WERI-Rb-1 (cell line): ENCODE results near the gene COL5A2.

ENCODE experiments used
- DNase-seq: peaks from one replicate; pipeline ENCODE4 v3.0.0-alpha.2; 2020
- H3K27ac ChIP-seq: fragments of 250-450 bp; sonication (Bioruptor Pico); 2 replicates; pipeline ENCODE4 v1.5.1; 2020; ENCODE audit warnings: mild to moderate bottlenecking, moderate library complexity
- H3K27me3 ChIP-seq: fragments of 250-450 bp; sonication (Bioruptor Pico); 2 replicates; pipeline ENCODE4 v1.5.1; 2021; ENCODE audit warnings: mild to moderate bottlenecking, low read depth, moderate library complexity; ENCODE audit not compliant: insufficient read depth, severe bottlenecking
- H3K36me3 ChIP-seq: fragments of 250-450 bp; sonication (Bioruptor Pico); 2 replicates; pipeline ENCODE4 v1.5.1; 2020; ENCODE audit warnings: mild to moderate bottlenecking, moderate library complexity
- H3K4me3 ChIP-seq: 2 replicates; pipeline ENCODE4 v1.5.1; 2011; ENCODE audit warnings: low read depth, mild to moderate bottlenecking, control low read depth, low read length
- H3K9me3 ChIP-seq: fragments of 250-450 bp; sonication (Bioruptor Pico); 2 replicates; pipeline ENCODE4 v1.5.1; 2021; ENCODE audit warnings: mild to moderate bottlenecking, moderate library complexity; ENCODE audit not compliant: severe bottlenecking
- TF ChIP-seq, protein P1 (sequence below): IDR thresholded peaks from 2 replicates; pipeline ENCODE4 v1.5.1; 2011; ENCODE audit warnings: low read depth, mild to moderate bottlenecking, control low read depth, inconsistent platforms, low read length

COL5A2 gene

DNA sequence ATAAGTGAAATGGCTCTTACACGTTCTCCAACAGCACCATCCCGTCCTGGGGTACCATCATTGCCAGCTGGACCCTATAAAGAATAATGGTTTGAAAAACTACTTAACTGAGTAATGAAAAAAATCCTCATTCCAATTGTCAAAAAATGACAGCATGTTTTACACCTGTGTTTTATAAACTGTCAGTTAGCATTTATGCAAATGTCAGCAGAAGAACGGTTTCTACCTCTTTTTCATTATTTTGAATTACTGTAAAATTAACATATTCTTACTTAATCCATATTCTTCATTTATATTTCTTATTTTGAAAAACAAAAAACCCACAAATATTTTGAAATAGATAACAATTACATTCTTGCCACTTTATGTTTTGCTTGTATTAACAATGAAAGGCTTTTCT, 131.4 kb downstream of the COL5A2 start:
- Histone ChIP-seq H3K36me3 (no peaks in the 10 kb centered on the region), H3K27me3 (no peaks in the 10 kb centered on the region), H3K27ac (peak overlapping the region; percentile 42; the same call in 1 of the 2 replicates), H3K9me3 (no peaks in the 10 kb centered on the region), H3K4me3 (no peak overlapping the region)
- DNase-seq: no peak
- TF ChIP-seq, protein P1, sequence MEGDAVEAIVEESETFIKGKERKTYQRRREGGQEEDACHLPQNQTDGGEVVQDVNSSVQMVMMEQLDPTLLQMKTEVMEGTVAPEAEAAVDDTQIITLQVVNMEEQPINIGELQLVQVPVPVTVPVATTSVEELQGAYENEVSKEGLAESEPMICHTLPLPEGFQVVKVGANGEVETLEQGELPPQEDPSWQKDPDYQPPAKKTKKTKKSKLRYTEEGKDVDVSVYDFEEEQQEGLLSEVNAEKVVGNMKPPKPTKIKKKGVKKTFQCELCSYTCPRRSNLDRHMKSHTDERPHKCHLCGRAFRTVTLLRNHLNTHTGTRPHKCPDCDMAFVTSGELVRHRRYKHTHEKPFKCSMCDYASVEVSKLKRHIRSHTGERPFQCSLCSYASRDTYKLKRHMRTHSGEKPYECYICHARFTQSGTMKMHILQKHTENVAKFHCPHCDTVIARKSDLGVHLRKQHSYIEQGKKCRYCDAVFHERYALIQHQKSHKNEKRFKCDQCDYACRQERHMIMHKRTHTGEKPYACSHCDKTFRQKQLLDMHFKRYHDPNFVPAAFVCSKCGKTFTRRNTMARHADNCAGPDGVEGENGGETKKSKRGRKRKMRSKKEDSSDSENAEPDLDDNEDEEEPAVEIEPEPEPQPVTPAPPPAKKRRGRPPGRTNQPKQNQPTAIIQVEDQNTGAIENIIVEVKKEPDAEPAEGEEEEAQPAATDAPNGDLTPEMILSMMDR: no peak

DNA sequence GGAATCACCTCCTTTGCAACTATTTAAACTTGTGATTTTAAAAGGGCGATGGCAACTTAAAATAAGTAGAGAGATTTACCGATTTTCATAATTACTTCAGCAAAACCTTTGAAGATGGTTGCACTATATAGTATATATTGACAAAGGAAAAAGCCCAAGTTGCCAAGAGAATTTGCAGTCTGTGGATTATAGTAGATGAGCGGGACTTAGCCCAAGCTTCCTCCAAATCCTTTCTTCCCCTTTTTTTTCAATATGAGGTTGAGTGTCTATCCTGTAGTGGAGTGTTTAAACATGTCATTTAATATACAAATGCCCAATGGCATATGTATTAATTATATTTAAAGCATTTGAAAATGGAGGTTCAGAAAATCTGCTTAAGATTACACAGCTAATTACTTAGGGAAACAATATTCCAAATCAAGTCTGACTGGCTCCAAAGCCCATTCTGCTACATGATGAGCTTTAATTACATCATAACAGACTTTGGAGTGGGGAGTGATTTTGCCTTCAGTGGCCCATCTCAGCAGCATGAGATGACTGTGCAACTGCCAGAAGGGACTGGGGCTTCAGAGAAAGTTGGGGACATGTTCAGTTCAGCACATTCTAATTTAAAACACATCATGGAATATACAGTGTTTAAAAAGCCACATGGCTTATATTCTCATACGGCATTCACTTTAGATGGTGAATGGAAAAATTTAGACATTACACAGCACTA, 132.2 kb downstream of the COL5A2 start:
- Histone ChIP-seq H3K27me3 (no peaks in the 10 kb centered on the region), H3K36me3 (no peaks in the 10 kb centered on the region), H3K27ac (peak overlapping the region; percentile 60), H3K4me3 (no peak overlapping the region), H3K9me3 (no peaks in the 10 kb centered on the region)
- TF ChIP-seq, protein P1: no peak
- DNase-seq: peak; percentile 71

DNA sequence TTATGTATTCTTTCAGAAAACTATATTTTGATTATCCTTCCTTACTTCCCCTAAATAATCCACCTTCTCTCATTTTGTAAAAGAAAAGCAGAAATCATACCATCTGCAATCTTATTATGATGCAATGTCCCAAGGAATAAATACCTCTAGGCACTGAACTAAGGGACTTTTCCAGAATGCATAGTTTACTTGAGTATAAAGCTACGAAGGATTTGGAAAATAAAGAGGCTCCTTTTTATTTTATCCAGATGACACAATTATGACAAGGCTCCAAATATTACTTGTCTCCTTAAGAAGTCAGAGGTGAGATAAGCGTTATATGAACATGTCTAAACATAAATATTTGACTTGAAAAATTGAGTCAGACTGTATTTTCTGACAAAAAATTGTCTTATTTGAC, 133.2 kb downstream of the COL5A2 start:
- TF ChIP-seq, protein P1: no peak
- H3K27ac ChIP-seq: peak overlapping the region; percentile 60
- H3K9me3 ChIP-seq: no peaks in the 10 kb centered on the region
- H3K27me3 ChIP-seq: no peaks in the 10 kb centered on the region
- no peak overlapping the region for H3K4me3 ChIP-seq
- DNase-seq: no peak
- no peaks in the 10 kb centered on the region for H3K36me3 ChIP-seq

DNA sequence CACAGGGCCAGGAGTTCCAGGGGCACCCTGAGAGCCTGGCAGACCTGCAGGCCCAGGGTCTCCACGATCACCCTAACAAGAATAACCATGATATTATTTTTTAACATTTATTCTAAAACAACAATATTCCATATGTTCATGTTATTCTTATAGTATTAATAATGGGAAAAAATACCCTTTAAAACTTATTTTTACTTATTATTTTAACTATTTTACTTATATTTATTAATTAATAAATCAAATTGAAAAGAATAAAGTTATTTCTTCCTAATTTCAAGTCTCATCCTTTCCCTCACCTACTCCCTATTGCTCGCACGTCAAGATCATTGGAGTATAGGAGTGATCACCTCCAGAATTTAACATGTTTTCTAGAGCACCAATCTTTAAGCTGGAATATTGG, 133.7 kb downstream of the COL5A2 start:
- TF ChIP-seq, protein P1: no peak
- no peaks in the 10 kb centered on the region for H3K9me3 ChIP-seq
- no peak for DNase-seq
- no peaks in the 10 kb centered on the region for H3K27me3 ChIP-seq
- H3K27ac ChIP-seq: peak overlapping the region; percentile 60
- H3K4me3 ChIP-seq: no peak overlapping the region
- H3K36me3 ChIP-seq: no peaks in the 10 kb centered on the region

DNA sequence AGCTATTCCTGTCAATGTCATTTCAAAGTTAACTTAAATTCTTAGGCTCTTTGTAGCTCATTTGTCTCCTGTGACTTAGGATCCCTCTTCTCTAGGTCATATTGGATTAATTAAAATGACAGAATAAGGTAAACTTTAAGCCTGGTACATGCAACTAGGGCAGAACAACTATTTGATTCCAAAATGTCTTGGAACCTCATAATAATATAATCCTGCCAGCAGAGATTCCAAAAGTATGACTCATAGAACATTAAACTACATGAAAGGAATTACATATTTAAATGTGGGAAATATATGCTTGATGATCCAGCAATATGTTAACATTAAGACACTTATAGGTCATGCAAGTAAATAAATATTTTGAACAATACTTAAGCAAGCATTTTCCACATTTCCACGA, 142.0 kb downstream of the COL5A2 start:
- Histone ChIP-seq H3K4me3 (no peak overlapping the region), H3K27me3 (no peaks in the 10 kb centered on the region), H3K9me3 (no peaks in the 10 kb centered on the region), H3K36me3 (no peaks in the 10 kb centered on the region), H3K27ac (no peak overlapping the region)
- TF ChIP-seq, protein P1: no peak
- no peak for DNase-seq
